CD4-positive, alpha-beta memory T cell (primary cell): Measurements from ENCODE around the gene ELAVL2. TPM values are rescaled to one million over a fixed set of nuclear protein-coding genes. Genes with fewer than 3 reads are reported as not detected.

ENCODE experiments used
- CTCF ChIA-PET: fragments of 350-600 bp; sonication (Branson Sonifier 250); formaldehyde crosslinking; loops from one replicate; lab custom pipeline; 2021; ENCODE audit warnings: inconsistent platforms; ENCODE audit not compliant: partially characterized antibody; lab: Charles Lee
- POLR2A ChIA-PET: fragments of 350-600 bp; sonication (Branson Sonifier 250); formaldehyde crosslinking; loops from one replicate; lab custom pipeline; 2021; ENCODE audit not compliant: partially characterized antibody; lab: Charles Lee
- DNase-seq, 5 donors: peaks; one replicate each; pipeline versions ENCODE4 v3.0.0 to v3.0.0-alpha.2; 2020 to 2022; ENCODE audit warnings: mixed read lengths in 1 of 5
- H3K27ac ChIP-seq: one replicate; pipeline ENCODE4 v1.7.0; 2013; ENCODE audit warnings: low read depth, low read length
- H3K27me3 ChIP-seq: 2 replicates; pipeline ENCODE4 v1.7.0; 2013; ENCODE audit warnings: mild to moderate bottlenecking, low read length, moderate library complexity; ENCODE audit not compliant: insufficient read depth
- H3K36me3 ChIP-seq: 2 replicates; pipeline ENCODE4 v1.7.0; 2013; ENCODE audit warnings: mild to moderate bottlenecking, low read length, moderate library complexity; ENCODE audit not compliant: insufficient read depth
- H3K4me1 ChIP-seq: 2 replicates; pipeline ENCODE4 v1.7.0; 2013; ENCODE audit warnings: mild to moderate bottlenecking, low read length, moderate library complexity; ENCODE audit not compliant: insufficient read depth
- H3K4me3 ChIP-seq, 2 donors: one replicate each; pipeline ENCODE4 v1.7.0; 2013; ENCODE audit warnings: low read length in 2 of 2, mild to moderate bottlenecking in 1 of 2
- H3K9me3 ChIP-seq, 2 donors: one replicate each; pipeline ENCODE4 v1.7.0; 2013; ENCODE audit warnings: low read length in 2 of 2, control low read depth in 1 of 2; ENCODE audit not compliant: control insufficient read depth in 1 of 2
- H3K27ac Mint-ChIP-seq, 7 donors: one replicate each; pipeline ENCODE4 v1.8.0; 2020 to 2021; ENCODE audit warnings: mixed read lengths in 7 of 7, mild to moderate bottlenecking in 6 of 7, inconsistent platforms in 3 of 7, moderate library complexity in 3 of 7
- H3K27me3 Mint-ChIP-seq, 2 donors: one replicate each; pipeline ENCODE4 v1.8.0; 2020 to 2021; ENCODE audit warnings: mixed read lengths in 2 of 2
- H3K36me3 Mint-ChIP-seq, 2 donors: one replicate each; pipeline ENCODE4 v1.8.0; 2020 to 2021; ENCODE audit warnings: mixed read lengths in 2 of 2, inconsistent platforms in 1 of 2, mild to moderate bottlenecking in 1 of 2
- H3K4me1 Mint-ChIP-seq, 4 donors: one replicate each; pipeline ENCODE4 v1.8.0; 2020 to 2021; ENCODE audit warnings: mixed read lengths in 4 of 4, mild to moderate bottlenecking in 1 of 4
- H3K4me3 Mint-ChIP-seq, 8 donors: one replicate each; pipeline ENCODE4 v1.8.0; 2020 to 2021; ENCODE audit warnings: mixed read lengths in 8 of 8, mild to moderate bottlenecking in 7 of 8, moderate library complexity in 6 of 8, inconsistent platforms in 3 of 8
- H3K9me3 Mint-ChIP-seq, 8 donors: one replicate each; pipeline ENCODE4 v1.8.0; 2020 to 2021; ENCODE audit warnings: mixed read lengths in 8 of 8, mild to moderate bottlenecking in 5 of 8, inconsistent platforms in 3 of 8, moderate library complexity in 1 of 8
- intact Hi-C: fragments of 100-400 bp; cut with micrococcal nuclease; formaldehyde crosslinking; loops from one replicate; pipeline ENCODE4 v1.15.1; 2023
- polyA plus RNA-seq, 2 donors: library from polyadenylated mRNA; unstranded; fragments of 300-500 nt; fragmentation: Illumina TruSeq; gene quantifications; one replicate each; pipeline ENCODE4 v1.2.3, GENCODE V29; 2021
- total RNA-seq, 2 experiments: library from RNA; stranded (reverse); gene quantifications; one replicate each; pipeline ENCODE4 v1.2.3, GENCODE V29; 2021

The ELAVL2 gene
- total and polyA plus RNA-seq, 4 experiments from 2014 or later = not detected

DNA sequence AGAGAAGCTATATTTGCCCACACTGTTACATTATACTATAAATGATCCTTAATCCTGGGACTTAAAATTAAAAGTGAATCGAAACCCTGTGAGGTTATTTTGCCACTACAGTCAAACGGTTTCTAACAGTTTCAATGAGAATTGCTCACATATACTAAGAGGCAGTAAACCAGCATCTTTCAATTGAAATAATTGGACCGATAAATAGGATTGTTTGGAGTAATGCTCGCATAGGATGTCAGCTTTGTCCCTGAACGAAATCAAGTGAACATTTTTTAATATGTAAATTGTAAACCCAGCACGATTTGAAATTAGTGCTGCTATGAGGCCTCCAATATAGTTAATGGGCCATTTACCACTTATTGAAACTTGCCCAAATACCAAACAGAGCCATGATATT lies 60.5 kb downstream of the ELAVL2 start:
- Mint-ChIP-seq H3K4me3 (no peak overlapping the region), H3K9me3 (peaks cover 0 to 12% (median 4%) of the 10 kb centered on the region in 8 donors), H3K36me3 (no peaks in the 10 kb centered on the region), H3K27me3 (no peaks in the 10 kb centered on the region), H3K27ac (no peak overlapping the region), H3K4me1 (no peaks in the 10 kb centered on the region)
- Histone ChIP-seq H3K36me3 (no peaks in the 10 kb centered on the region), H3K9me3 (no peaks in the 10 kb centered on the region), H3K27me3 (no peaks in the 10 kb centered on the region), H3K27ac (no peak overlapping the region), H3K4me3 (no peak overlapping the region), H3K4me1 (no peaks in the 10 kb centered on the region)
- POLR2A ChIA-PET = no interaction called here
- no peak for DNase-seq
- CTCF ChIA-PET = no interaction called here
- intact Hi-C loops = no loop called here

DNA sequence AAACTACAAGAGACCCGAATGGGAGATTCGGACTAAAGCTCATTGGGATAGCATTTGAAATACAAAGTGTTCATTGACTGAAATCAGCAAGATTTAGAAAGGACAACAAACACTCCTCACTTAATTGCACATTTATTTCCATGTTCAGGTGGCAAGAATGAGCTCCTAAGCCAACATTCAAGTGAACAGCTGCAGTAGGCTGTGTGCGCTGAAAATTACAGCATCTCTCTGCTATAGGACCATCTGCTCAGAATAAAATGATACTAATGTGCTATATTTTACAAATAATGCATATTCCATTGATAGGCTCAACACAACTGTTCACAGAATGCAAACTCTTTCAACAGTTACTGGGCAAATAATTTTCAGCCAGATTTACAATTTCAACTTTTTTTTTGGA lies 61.8 kb downstream of the ELAVL2 start:
- Histone ChIP-seq H3K27ac (no peak overlapping the region), H3K36me3 (no peaks in the 10 kb centered on the region), H3K9me3 (no peaks in the 10 kb centered on the region), H3K4me1 (no peaks in the 10 kb centered on the region), H3K27me3 (no peaks in the 10 kb centered on the region), H3K4me3 (no peak overlapping the region)
- Mint-ChIP-seq H3K27ac (no peak overlapping the region), H3K4me1 (no peaks in the 10 kb centered on the region), H3K9me3 (peaks cover 0 to 9% (median 3%) of the 10 kb centered on the region in 8 donors), H3K4me3 (no peak overlapping the region), H3K36me3 (no peaks in the 10 kb centered on the region), H3K27me3 (no peaks in the 10 kb centered on the region)
- no peak for DNase-seq
- ChIA-PET CTCF (no interaction called here), POLR2A (no interaction called here)
- intact Hi-C loops = no loop called here

DNA sequence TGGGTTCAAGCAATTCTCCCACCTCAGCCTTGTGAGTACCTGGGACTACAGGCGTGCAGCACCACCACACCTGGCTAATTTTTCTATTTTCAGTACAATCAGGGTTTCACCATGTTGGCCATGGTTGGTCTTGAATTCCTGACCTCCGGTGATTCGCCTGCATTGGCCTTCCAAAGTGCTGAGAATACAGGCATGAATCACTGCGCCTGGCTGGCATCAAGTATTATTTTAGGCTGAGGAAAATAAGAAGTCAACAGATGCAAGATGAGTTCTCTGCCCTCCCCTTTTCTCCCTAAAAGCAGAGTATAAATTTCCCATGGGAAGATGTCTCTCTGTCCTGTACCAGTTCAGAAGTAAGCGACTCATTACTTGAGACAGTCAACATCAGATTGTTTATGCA lies 71.5 kb downstream of the ELAVL2 start:
- no peaks in the 10 kb centered on the region for H3K27me3 ChIP-seq
- intact Hi-C loops = no loop called here
- no peaks in the 10 kb centered on the region for H3K36me3 ChIP-seq
- H3K4me3 Mint-ChIP-seq = peak overlapping the region in 1 of 8 donors; percentile 12
- H3K9me3 Mint-ChIP-seq = peaks cover 2 to 13% (median 3%) of the 10 kb centered on the region in 8 donors
- no peaks in the 10 kb centered on the region for H3K27me3 Mint-ChIP-seq
- H3K4me3 ChIP-seq = no peak overlapping the region
- H3K9me3 ChIP-seq = no peaks in the 10 kb centered on the region
- POLR2A ChIA-PET = no interaction called here
- no peaks in the 10 kb centered on the region for H3K36me3 Mint-ChIP-seq
- no peaks in the 10 kb centered on the region for H3K4me1 Mint-ChIP-seq
- H3K27ac ChIP-seq = no peak overlapping the region
- DNase-seq = no peak
- no peaks in the 10 kb centered on the region for H3K4me1 ChIP-seq
- no peak overlapping the region for H3K27ac Mint-ChIP-seq
- CTCF ChIA-PET = no interaction called here

DNA sequence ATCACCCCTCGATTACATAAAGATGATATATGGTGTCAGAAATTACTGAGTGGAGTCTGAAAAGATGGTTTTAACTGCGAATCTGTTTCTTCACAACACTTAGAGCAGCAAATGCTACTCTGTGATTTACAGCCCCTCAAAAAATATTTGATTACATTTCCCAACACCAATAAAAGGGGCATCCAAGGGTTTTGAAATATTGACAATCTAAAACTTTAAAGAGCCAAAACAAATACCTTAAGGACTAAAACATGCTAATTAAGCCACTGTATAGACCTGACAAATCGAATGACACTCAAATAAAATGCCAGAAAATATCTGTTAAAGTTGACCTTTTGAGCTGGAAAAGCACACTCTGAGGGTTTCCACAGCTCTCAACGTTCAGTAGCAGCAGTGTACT lies 73.2 kb downstream of the ELAVL2 start:
- no peaks in the 10 kb centered on the region for H3K9me3 ChIP-seq
- no peak overlapping the region for H3K27ac ChIP-seq
- H3K36me3 ChIP-seq = no peaks in the 10 kb centered on the region
- ChIA-PET POLR2A (no interaction called here), CTCF (no interaction called here)
- no peak overlapping the region for H3K27ac Mint-ChIP-seq
- H3K4me1 Mint-ChIP-seq = no peaks in the 10 kb centered on the region
- no peak for DNase-seq
- peaks cover 0 to 17% (median 6%) of the 10 kb centered on the region in 8 donors for H3K9me3 Mint-ChIP-seq
- intact Hi-C loops = no loop called here
- no peak overlapping the region for H3K4me3 ChIP-seq
- no peaks in the 10 kb centered on the region for H3K27me3 Mint-ChIP-seq
- H3K36me3 Mint-ChIP-seq = no peaks in the 10 kb centered on the region
- no peaks in the 10 kb centered on the region for H3K4me1 ChIP-seq
- H3K27me3 ChIP-seq = no peaks in the 10 kb centered on the region
- no peak overlapping the region for H3K4me3 Mint-ChIP-seq

DNA sequence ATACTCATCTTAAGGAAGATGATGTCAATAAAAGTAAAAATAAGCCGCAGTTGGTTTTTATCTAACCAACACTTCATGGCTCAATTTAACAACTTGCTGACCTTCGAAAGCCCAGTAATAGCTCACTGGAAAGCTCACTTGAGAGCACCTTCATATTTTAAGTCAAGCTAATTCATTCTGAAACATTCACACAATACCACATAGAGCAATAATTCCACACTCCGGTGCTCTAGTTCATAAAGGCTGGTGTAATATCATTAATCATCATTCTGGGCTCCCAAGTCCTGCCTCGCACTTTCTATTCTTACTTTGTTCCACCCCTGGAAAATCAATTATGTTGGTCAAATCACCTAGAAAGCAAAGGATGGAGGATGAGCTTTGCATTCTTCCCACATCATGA lies 74.4 kb downstream of the ELAVL2 start:
- H3K27me3 Mint-ChIP-seq = no peaks in the 10 kb centered on the region
- no peak overlapping the region for H3K27ac Mint-ChIP-seq
- H3K36me3 ChIP-seq = no peaks in the 10 kb centered on the region
- no peak overlapping the region for H3K4me3 ChIP-seq
- intact Hi-C loops = no loop called here
- no peak overlapping the region for H3K27ac ChIP-seq
- H3K9me3 ChIP-seq = no peaks in the 10 kb centered on the region
- H3K4me3 Mint-ChIP-seq = no peak overlapping the region
- ChIA-PET POLR2A (no interaction called here), CTCF (no interaction called here)
- no peaks in the 10 kb centered on the region for H3K27me3 ChIP-seq
- H3K4me1 Mint-ChIP-seq = no peaks in the 10 kb centered on the region
- peaks cover 0 to 17% (median 8%) of the 10 kb centered on the region in 8 donors for H3K9me3 Mint-ChIP-seq
- no peaks in the 10 kb centered on the region for H3K36me3 Mint-ChIP-seq
- no peak for DNase-seq
- H3K4me1 ChIP-seq = no peaks in the 10 kb centered on the region

DNA sequence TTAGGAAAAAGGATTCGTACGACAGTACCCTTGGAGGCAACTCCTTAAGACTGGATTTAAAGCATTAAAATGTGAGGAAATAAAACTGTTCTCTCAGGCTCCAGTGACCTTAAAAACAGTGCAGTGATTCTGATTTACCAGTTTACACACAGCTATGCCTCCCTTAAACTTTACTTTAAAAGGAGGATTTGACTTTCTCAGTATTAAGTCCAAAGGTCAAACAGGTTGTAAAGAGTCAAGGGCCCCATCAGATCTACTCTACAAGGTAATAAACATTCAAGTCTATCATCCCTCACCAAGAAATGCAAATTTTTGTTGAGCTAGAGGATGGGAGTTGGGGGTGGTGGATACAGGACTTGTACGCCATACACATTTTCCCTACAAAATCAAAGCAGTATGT lies 75.2 kb downstream of the ELAVL2 start:
- intact Hi-C loops = no loop called here
- no peak for DNase-seq
- H3K36me3 Mint-ChIP-seq = no peaks in the 10 kb centered on the region
- ChIA-PET POLR2A (no interaction called here), CTCF (no interaction called here)
- Histone ChIP-seq H3K4me1 (no peaks in the 10 kb centered on the region), H3K4me3 (no peak overlapping the region), H3K9me3 (no peaks in the 10 kb centered on the region), H3K36me3 (no peaks in the 10 kb centered on the region), H3K27ac (no peak overlapping the region), H3K27me3 (no peaks in the 10 kb centered on the region)
- H3K27ac Mint-ChIP-seq = no peak overlapping the region
- H3K9me3 Mint-ChIP-seq = peaks cover 0 to 17% (median 8%) of the 10 kb centered on the region in 8 donors
- no peak overlapping the region for H3K4me3 Mint-ChIP-seq
- no peaks in the 10 kb centered on the region for H3K27me3 Mint-ChIP-seq
- H3K4me1 Mint-ChIP-seq = no peaks in the 10 kb centered on the region

DNA sequence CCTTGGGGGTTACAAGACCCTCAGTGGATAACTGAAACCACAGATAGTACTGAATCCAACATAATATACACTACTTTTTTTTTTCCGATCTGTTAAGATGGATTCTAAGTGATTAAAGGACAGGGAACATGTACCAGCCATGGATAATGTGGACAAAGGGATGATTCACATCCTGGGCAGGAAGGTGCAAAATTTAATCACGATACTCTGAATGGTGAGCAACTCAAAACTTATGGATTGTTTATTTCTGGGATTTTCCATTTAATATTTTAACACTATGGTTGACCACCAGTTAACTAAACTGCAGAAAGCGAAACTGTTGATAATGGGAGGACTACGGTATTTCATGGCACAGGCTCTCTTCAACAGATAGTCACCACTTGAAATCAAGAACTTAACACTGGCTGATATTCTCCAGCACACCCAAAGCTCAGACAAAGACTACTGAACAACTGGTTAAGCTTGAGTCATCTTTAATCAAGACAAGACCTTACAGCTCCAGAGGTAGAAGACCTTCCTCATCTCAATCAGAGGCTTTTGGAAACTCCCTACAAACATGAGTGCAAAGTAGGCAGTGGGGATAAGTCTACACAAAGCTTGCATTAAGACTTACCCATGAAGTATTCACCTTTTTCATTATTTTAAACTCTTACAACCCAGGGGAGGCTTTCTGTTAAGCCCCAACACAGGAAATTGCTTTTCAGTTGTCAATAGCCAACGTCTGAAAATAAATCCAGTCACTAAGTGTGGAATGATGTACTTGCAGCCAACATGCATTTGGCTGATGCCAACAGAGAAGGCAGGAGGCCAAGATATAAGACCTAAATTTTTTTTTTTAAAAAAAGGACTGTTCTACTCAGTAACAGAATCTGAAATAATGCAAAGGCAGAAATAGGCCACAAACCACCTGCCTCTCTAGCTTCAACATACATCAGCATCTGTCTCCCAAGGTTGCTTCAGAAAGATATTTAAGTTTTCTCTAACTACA lies 78.7 kb downstream of the ELAVL2 start:
- H3K36me3 Mint-ChIP-seq = no peaks in the 10 kb centered on the region
- intact Hi-C loops = no loop called here
- ChIA-PET POLR2A (no interaction called here), CTCF (no interaction called here)
- H3K9me3 ChIP-seq = no peaks in the 10 kb centered on the region
- no peak overlapping the region for H3K27ac ChIP-seq
- H3K9me3 Mint-ChIP-seq = peaks cover 0 to 13% (median 6%) of the 10 kb centered on the region in 8 donors
- H3K27ac Mint-ChIP-seq = no peak overlapping the region
- no peak overlapping the region for H3K4me3 Mint-ChIP-seq
- no peaks in the 10 kb centered on the region for H3K4me1 ChIP-seq
- no peak for DNase-seq
- no peaks in the 10 kb centered on the region for H3K27me3 Mint-ChIP-seq
- H3K27me3 ChIP-seq = no peaks in the 10 kb centered on the region
- no peaks in the 10 kb centered on the region for H3K36me3 ChIP-seq
- no peak overlapping the region for H3K4me3 ChIP-seq
- no peaks in the 10 kb centered on the region for H3K4me1 Mint-ChIP-seq
